Lung (tissue), 12 donors: Measurements from ENCODE around the gene PFKM. TPM values are rescaled to one million over a fixed set of nuclear protein-coding genes. Genes with fewer than 3 reads are reported as not detected.
A peak's percentile ranks its signal among the peaks of the same experiment; 100 is the strongest.

Experiments used
- ATAC-seq: fragments of 200-7000 bp; cut with Tn5 transposase; one replicate; pipeline ENCODE4 v1.9.1; 2020; ENCODE audit warnings: moderate number of reproducible peaks; ENCODE audit not compliant: insufficient read depth, low FRiP score
- DNase-seq, 3 donors: peaks; one replicate each; pipeline ENCODE4 v3.0.0-alpha.2; 2013 to 2017
- H3K27ac ChIP-seq, 2 donors: one replicate each; pipeline ENCODE4 v1.5.1; 2013; ENCODE audit warnings: mild to moderate bottlenecking in 2 of 2, moderate library complexity in 2 of 2, control low read depth in 1 of 2, inconsistent platforms in 1 of 2, low read depth in 1 of 2, low read length in 1 of 2
- H3K27me3 ChIP-seq, 3 donors: one replicate each; pipeline ENCODE4 v1.5.1; 2013; ENCODE audit warnings: low read length in 2 of 3; ENCODE audit not compliant: control insufficient read depth in 3 of 3, insufficient read depth in 3 of 3
- H3K36me3 ChIP-seq, 4 donors: one replicate each; pipeline ENCODE4 v1.5.1; 2013; ENCODE audit warnings: low read length in 4 of 4, mild to moderate bottlenecking in 1 of 4, moderate library complexity in 1 of 4; ENCODE audit not compliant: control insufficient read depth in 4 of 4, insufficient read depth in 4 of 4
- H3K4me1 ChIP-seq, 5 donors: one replicate each; pipeline ENCODE4 v1.5.1; 2013; ENCODE audit warnings: low read length in 5 of 5, mild to moderate bottlenecking in 2 of 5, moderate library complexity in 1 of 5; ENCODE audit not compliant: control insufficient read depth in 5 of 5, insufficient read depth in 5 of 5
- H3K4me3 ChIP-seq: one replicate; pipeline ENCODE4 v1.5.1; 2013; ENCODE audit warnings: mild to moderate bottlenecking, control low read depth, moderate library complexity
- H3K9ac ChIP-seq, 2 donors: one replicate each; pipeline ENCODE4 v1.5.1; 2013; ENCODE audit warnings: low read length in 2 of 2, control low read depth in 1 of 2; ENCODE audit not compliant: insufficient read depth in 1 of 2
- H3K9me3 ChIP-seq, 4 donors: one replicate each; pipeline ENCODE4 v1.5.1; 2013; ENCODE audit warnings: low read length in 3 of 4, mild to moderate bottlenecking in 1 of 4, moderate library complexity in 1 of 4; ENCODE audit not compliant: control insufficient read depth in 4 of 4, insufficient read depth in 3 of 4
- CTCF ChIP-seq: IDR thresholded peaks from 2 replicates; pipeline ENCODE4 v1.5.1; 2012; ENCODE audit warnings: mild to moderate bottlenecking; ENCODE audit errors: control extremely low read depth, extremely low read depth
- WGBS, 2 donors: extraction: QIAGEN DNeasy Blood & Tissue Kit; methylation state at CpG; one replicate each; pipeline ENCODE4 v1.1.7; 2013; 5-methylcytosine and 5-hydroxymethylcytosine counted together
- polyA plus RNA-seq, 2 donors: library from polyadenylated mRNA; stranded (reverse); fragments of 200-250 nt; gene quantifications; one replicate each; pipeline ENCODE4 v1.2.1, GENCODE V29; 2013
- total RNA-seq, 2 donors: library from RNA; depleted of rRNA in 1 of 2; stranded (reverse); fragments of >200 nt in 1 of 2; gene quantifications; one replicate each; pipeline ENCODE4 v1.2.1, GENCODE V29; 2014 to 2021
- donor health status: control.
- donor health status: control.
- donor health status: Bipolar disorder and iron deficiency.
- donor health status: healthy.
- donor health status: DM: yes; HTN: yes; CAD: no.

Gene PFKM
- total and polyA plus RNA-seq, 4 donors = 14.0 to 48.9 (median 30.4) TPM

- ATAC-seq (no peak), DNase-seq (no peak)
- Histone ChIP-seq H3K9me3 (no peaks in the 10 kb centered on the region), H3K27ac (no peak overlapping the region), H3K9ac (no peak overlapping the region), H3K4me3 (no peak overlapping the region), H3K4me1 (peaks cover 0 to 8% (median 3%) of the 10 kb centered on the region in 5 donors), H3K27me3 (no peaks in the 10 kb centered on the region), H3K36me3 (no peaks in the 10 kb centered on the region)
- no peak for TF ChIP-seq CTCF
- 84 to 85% methylated on average over 1 of the region's 1 CpG for WGBS, 2 donors
Observed at GRCh38 chr12:48115957-48116356, 3.2 kb upstream of the PFKM start.

GRCh38 chr12:48118284-48118871, 786 bp upstream of the PFKM start:
- Histone ChIP-seq H3K9me3 (peaks cover 0 to 2% (median 0%) of the 10 kb centered on the region in 4 donors), H3K4me3 (no peak overlapping the region), H3K27ac (no peak overlapping the region), H3K27me3 (no peaks in the 10 kb centered on the region), H3K4me1 (peaks cover 0 to 8% (median 4%) of the 10 kb centered on the region in 5 donors), H3K9ac (no peak overlapping the region), H3K36me3 (peaks cover 0 to 7% (median 4%) of the 10 kb centered on the region in 4 donors)
- WGBS, 2 donors = 34 to 49% methylated on average over 3 of the region's 3 CpGs
- TF ChIP-seq CTCF = no peak
- DNase-seq (peak in 2 of 3 donors; percentile 1 to 26), ATAC-seq (no peak)

GRCh38 chr12:48119834-48120195, 651 bp downstream of the PFKM start:
- DNase-seq (no peak), ATAC-seq (no peak)
- Histone ChIP-seq H3K27me3 (no peaks in the 10 kb centered on the region), H3K4me1 (peaks cover 0 to 8% (median 4%) of the 10 kb centered on the region in 5 donors), H3K4me3 (peak overlapping the region; percentile 79), H3K9ac (peak overlapping the region in 1 of 2 donors; percentile 73), H3K9me3 (peaks cover 0 to 2% (median 0%) of the 10 kb centered on the region in 4 donors), H3K36me3 (peaks cover 0 to 17% (median 5%) of the 10 kb centered on the region in 4 donors), H3K27ac (peak overlapping the region in 1 of 2 donors; percentile 76)
- 20 to 21% methylated on average over 5 of the region's 5 CpGs for WGBS, 2 donors
- no peak for TF ChIP-seq CTCF
